Large intestine (tissue), 3 donors: ENCODE results near the gene BANF2. TPM values are rescaled to one million over a fixed set of nuclear protein-coding genes. Genes with fewer than 3 reads are reported as not detected.

ENCODE experiments used
- DNase-seq, 2 donors: peaks; one replicate each; pipeline versions ENCODE4 v3.0.0 to v3.0.0-alpha.2; 2013
- H3K27ac ChIP-seq: one replicate; pipeline ENCODE4 v1.5.1; 2013; ENCODE audit warnings: low read length
- H3K27me3 ChIP-seq: 2 replicates; pipeline ENCODE4 v1.6.1; 2013; ENCODE audit warnings: low read length; ENCODE audit not compliant: control insufficient read depth, insufficient read depth
- H3K36me3 ChIP-seq: 2 replicates; pipeline ENCODE4 v1.6.1; 2013; ENCODE audit warnings: low read length; ENCODE audit not compliant: control insufficient read depth, insufficient read depth
- H3K4me1 ChIP-seq: one replicate; pipeline ENCODE4 v1.6.1; 2013; ENCODE audit warnings: low read length; ENCODE audit not compliant: control insufficient read depth, insufficient read depth
- H3K4me3 ChIP-seq: one replicate; pipeline ENCODE4 v1.5.1; 2013; ENCODE audit warnings: low read length
- H3K9me3 ChIP-seq: one replicate; pipeline ENCODE4 v1.6.1; 2013; ENCODE audit warnings: mild to moderate bottlenecking, low read depth, low read length, moderate library complexity; ENCODE audit not compliant: control insufficient read depth
- WGBS: methylation state at CpG from one replicate; pipeline ENCODE4 v1.1.5; 2013; ENCODE audit warnings: low lambda C conversion rate; ENCODE audit not compliant: insufficient coverage; 5-methylcytosine and 5-hydroxymethylcytosine counted together
- polyA plus RNA-seq: library from polyadenylated mRNA; unstranded; fragments of 120-200 nt; gene quantifications from one replicate; pipeline ENCODE4 v1.2.1, GENCODE V29; 2013

BANF2 gene
- polyA plus RNA-seq, 1 donor = not detected

- WGBS = 40% methylated on average over 1 of the region's 5 CpGs
- H3K27me3 ChIP-seq = no peaks in the 10 kb centered on the region
- H3K36me3 ChIP-seq = no peaks in the 10 kb centered on the region
- no peak for DNase-seq
- no peak overlapping the region for H3K27ac ChIP-seq
- H3K4me3 ChIP-seq = no peak overlapping the region
- peaks cover 2% of the 10 kb centered on the region for H3K9me3 ChIP-seq
- peaks cover 9% of the 10 kb centered on the region for H3K4me1 ChIP-seq
These were observed 34.6 kb downstream of the BANF2 start for GRCh38 chr20:17734374-17734773.

GRCh38 chr20:17735206-17735804, 35.5 kb downstream of the BANF2 start:
- H3K27ac ChIP-seq = no peak overlapping the region
- H3K4me1 ChIP-seq = peaks cover 9% of the 10 kb centered on the region
- peaks cover 5% of the 10 kb centered on the region for H3K9me3 ChIP-seq
- H3K27me3 ChIP-seq = no peaks in the 10 kb centered on the region
- WGBS = no CpG with 5 or more reads among the region's 9 CpGs
- H3K4me3 ChIP-seq = no peak overlapping the region
- DNase-seq = peak; percentile 24 to 44
- H3K36me3 ChIP-seq = no peaks in the 10 kb centered on the region

GRCh38 chr20:17735959-17736621, 36.3 kb downstream of the BANF2 start:
- peaks cover 9% of the 10 kb centered on the region for H3K4me1 ChIP-seq
- no CpG with 5 or more reads among the region's 4 CpGs for WGBS
- H3K27ac ChIP-seq = no peak overlapping the region
- DNase-seq = no peak
- H3K4me3 ChIP-seq = no peak overlapping the region
- H3K36me3 ChIP-seq = no peaks in the 10 kb centered on the region
- H3K9me3 ChIP-seq = peaks cover 5% of the 10 kb centered on the region
- H3K27me3 ChIP-seq = no peaks in the 10 kb centered on the region

- peaks cover 9% of the 10 kb centered on the region for H3K4me1 ChIP-seq
- no peaks in the 10 kb centered on the region for H3K36me3 ChIP-seq
- H3K4me3 ChIP-seq = no peak overlapping the region
- no peaks in the 10 kb centered on the region for H3K27me3 ChIP-seq
- no peak for DNase-seq
- 0% methylated on average over 1 of the region's 3 CpGs for WGBS
- H3K9me3 ChIP-seq = peaks cover 5% of the 10 kb centered on the region
- H3K27ac ChIP-seq = no peak overlapping the region
These were observed 38.4 kb downstream of the BANF2 start for GRCh38 chr20:17738154-17738553.

- H3K9me3 ChIP-seq = peaks cover 3% of the 10 kb centered on the region
- no peaks in the 10 kb centered on the region for H3K36me3 ChIP-seq
- H3K27ac ChIP-seq = no peak overlapping the region
- no CpG with 5 or more reads among the region's 5 CpGs for WGBS
- no peak for DNase-seq
- H3K27me3 ChIP-seq = no peaks in the 10 kb centered on the region
- no peak overlapping the region for H3K4me3 ChIP-seq
- H3K4me1 ChIP-seq = no peaks in the 10 kb centered on the region
These were observed 41.5 kb downstream of the BANF2 start for GRCh38 chr20:17741220-17741619.

DNA sequence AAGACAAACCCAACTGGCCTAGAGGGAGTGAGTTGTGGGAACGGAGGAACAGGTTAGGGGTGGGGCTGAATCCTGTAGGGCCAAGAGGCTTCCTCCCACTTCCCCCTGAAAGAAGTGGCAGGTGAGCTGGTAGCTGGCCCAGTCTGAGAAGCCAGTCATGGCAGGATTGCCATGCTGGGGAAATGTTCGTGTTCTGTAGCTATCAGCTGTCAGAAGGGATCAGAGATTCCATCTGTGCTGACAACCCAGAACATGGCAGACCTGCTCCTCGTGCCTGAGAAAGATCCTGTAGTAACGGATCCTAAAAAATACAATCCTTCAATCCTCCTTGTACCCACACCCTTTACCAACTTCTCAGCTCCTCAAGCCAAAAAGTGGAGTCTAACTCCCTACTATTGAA, 43.0 kb downstream of the BANF2 start:
- Histone ChIP-seq H3K4me3 (no peak overlapping the region), H3K36me3 (no peaks in the 10 kb centered on the region), H3K27ac (no peak overlapping the region), H3K27me3 (no peaks in the 10 kb centered on the region), H3K4me1 (no peaks in the 10 kb centered on the region), H3K9me3 (peaks cover 2% of the 10 kb centered on the region)
- WGBS = no CpG with 5 or more reads among the region's 4 CpGs
- DNase-seq = no peak

- Histone ChIP-seq H3K9me3 (peaks cover 2% of the 10 kb centered on the region), H3K27me3 (no peaks in the 10 kb centered on the region), H3K27ac (no peak overlapping the region), H3K4me1 (no peaks in the 10 kb centered on the region), H3K36me3 (no peaks in the 10 kb centered on the region), H3K4me3 (no peak overlapping the region)
- no peak for DNase-seq
- 95% methylated on average over 3 of the region's 6 CpGs for WGBS
These were observed 43.9 kb downstream of the BANF2 start for GRCh38 chr20:17743677-17744076.

DNA sequence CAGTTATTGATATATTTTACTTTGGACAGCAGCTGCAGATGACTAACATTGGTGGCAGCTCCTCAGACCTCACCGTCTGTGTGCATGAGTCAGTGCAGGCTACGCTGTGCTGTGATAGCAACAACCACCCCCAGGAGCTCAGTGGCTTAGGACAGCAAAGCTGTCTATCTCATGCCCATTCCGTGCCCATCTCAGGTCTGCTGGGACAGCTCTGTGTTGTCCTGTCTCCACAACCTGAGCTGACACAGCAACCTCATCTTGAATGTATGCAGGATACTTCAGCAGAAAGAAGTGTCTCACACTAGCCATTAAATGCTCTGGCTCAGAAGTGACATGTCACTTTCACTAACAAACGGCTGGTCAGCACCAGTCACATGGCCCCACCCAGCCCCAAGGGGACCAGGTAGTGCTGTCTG, 47.7 kb downstream of the BANF2 start:
- no peak for DNase-seq
- no CpG with 5 or more reads among the region's 4 CpGs for WGBS
- no peak overlapping the region for H3K27ac ChIP-seq
- no peaks in the 10 kb centered on the region for H3K9me3 ChIP-seq
- H3K36me3 ChIP-seq = no peaks in the 10 kb centered on the region
- no peaks in the 10 kb centered on the region for H3K27me3 ChIP-seq
- H3K4me3 ChIP-seq = no peak overlapping the region
- H3K4me1 ChIP-seq = no peaks in the 10 kb centered on the region

DNA sequence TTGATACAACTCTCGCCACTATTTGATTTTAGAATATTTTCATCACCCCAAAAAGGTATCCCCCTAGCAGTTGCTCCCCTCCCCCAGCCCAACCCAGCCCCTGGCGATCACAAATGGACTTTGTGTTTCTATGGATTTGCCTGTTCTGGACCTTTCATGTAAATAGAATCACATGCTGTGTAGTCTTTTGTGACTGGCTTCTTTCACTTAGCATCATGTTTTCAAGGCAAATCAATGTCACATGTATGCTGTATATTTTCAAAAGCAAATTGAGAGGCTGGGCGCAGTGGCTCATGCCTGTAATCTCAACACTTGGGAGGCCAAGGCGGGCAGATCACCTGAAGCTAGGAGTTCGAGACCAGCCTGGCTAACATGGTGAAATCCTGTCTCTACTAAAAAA, 48.5 kb downstream of the BANF2 start:
- no peak for DNase-seq
- H3K4me3 ChIP-seq = no peak overlapping the region
- H3K9me3 ChIP-seq = no peaks in the 10 kb centered on the region
- H3K27me3 ChIP-seq = no peaks in the 10 kb centered on the region
- no peak overlapping the region for H3K27ac ChIP-seq
- no peaks in the 10 kb centered on the region for H3K36me3 ChIP-seq
- no CpG with 5 or more reads among the region's 5 CpGs for WGBS
- H3K4me1 ChIP-seq = no peaks in the 10 kb centered on the region

- no peak for DNase-seq
- no peaks in the 10 kb centered on the region for H3K9me3 ChIP-seq
- 93% methylated on average over 2 of the region's 5 CpGs for WGBS
- H3K36me3 ChIP-seq = no peaks in the 10 kb centered on the region
- no peaks in the 10 kb centered on the region for H3K4me1 ChIP-seq
- no peak overlapping the region for H3K27ac ChIP-seq
- no peaks in the 10 kb centered on the region for H3K27me3 ChIP-seq
- H3K4me3 ChIP-seq = no peak overlapping the region
These were observed 49.8 kb downstream of the BANF2 start for GRCh38 chr20:17749626-17749977.
